Globus pallidus (tissue), 1 donor: ENCODE data around the gene FES.

Experiments used
- DNase-seq: peaks from one replicate; pipeline ENCODE4 v3.0.0-alpha.2; 2015; ENCODE audit warnings: low spot score

Gene FES

GRCh38 chr15:90876512-90877170 is 7.7 kb upstream of the FES start:
- no peak for DNase-seq

DNA sequence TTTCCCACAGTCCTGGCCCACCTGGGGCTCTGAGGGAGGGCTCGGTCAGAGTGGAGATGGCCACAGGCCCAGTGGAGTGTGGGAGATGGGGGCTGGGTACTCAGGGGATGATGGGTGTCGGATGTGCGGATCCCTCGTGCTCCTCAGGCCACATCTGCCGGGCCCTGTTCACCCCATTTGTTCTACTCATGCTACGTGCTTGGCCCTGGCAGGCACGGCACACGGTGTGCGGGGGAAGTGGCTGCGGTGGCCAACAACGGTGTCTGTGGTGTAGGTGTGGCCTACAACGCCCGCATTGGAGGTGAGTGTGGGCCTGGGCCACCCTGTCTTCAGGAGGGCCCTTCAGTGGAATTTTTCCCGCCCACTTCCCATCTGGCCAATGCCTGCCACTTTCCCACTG is 7.0 kb upstream of the FES start:
- DNase-seq: no peak

- no peak for DNase-seq
Measured at GRCh38 chr15:90877996-90878395, 6.3 kb upstream of the FES start.

GRCh38 chr15:90878660-90879059 is 5.6 kb upstream of the FES start:
- no peak for DNase-seq

GRCh38 chr15:90879730-90880366 is 4.5 kb upstream of the FES start:
- DNase-seq: no peak

DNA sequence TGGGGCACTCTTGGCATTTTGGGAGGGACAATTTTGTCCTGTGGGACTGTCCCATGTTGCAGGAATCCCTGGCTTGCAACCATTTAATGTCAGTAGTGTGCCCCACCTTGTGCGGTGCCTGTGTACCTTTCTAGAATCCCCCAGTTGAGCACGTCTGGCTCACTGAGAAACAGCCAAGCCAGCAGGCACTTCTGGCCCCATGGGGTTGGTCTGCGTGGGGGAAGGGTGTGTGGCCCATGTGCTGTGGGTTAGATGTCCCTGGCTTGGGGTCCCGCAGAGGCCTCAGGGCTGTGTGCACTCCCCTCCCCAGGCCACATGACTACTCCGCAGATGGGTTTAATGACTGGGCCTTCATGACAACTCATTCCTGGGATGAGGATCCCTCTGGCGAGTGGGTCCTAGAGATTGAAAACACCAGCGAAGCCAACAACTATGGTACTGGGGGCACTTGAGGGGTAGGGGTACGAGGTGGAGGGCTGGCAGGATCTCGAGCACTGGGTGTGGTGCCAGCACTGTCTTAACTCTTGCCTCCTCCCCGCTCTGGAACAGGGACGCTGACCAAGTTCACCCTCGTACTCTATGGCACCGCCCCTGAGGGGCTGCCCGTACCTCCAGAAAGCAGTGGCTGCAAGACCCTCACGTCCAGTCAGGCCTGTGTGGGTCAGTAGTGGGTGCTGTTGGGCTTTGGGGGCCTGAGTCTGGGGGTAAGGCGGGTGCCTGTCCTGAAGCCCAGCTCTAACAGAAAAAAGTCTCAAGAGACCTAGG is 3.7 kb upstream of the FES start:
- DNase-seq: no peak

- DNase-seq: no peak
Measured at GRCh38 chr15:90881181-90881977, 2.9 kb upstream of the FES start.

GRCh38 chr15:90881978-90882721 is 2.2 kb upstream of the FES start:
- no peak for DNase-seq

DNA sequence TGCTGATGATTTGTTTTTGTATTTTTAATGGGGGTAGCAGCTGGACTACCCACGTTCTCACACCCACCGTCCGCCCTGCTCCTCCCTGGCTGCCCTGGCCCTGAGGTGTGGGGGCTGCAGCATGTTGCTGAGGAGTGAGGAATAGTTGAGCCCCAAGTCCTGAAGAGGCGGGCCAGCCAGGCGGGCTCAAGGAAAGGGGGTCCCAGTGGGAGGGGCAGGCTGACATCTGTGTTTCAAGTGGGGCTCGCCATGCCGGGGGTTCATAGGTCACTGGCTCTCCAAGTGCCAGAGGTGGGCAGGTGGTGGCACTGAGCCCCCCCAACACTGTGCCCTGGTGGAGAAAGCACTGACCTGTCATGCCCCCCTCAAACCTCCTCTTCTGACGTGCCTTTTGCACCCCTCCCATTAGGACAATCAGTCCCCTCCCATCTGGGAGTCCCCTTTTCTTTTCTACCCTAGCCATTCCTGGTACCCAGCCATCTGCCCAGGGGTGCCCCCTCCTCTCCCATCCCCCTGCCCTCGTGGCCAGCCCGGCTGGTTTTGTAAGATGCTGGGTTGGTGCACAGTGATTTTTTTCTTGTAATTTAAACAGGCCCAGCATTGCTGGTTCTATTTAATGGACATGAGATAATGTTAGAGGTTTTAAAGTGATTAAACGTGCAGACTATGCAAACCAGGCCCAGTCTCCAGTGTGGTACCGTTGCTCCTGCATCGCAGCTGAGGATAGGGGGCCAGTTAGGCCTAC is 1.4 kb upstream of the FES start:
- DNase-seq: no peak

DNA sequence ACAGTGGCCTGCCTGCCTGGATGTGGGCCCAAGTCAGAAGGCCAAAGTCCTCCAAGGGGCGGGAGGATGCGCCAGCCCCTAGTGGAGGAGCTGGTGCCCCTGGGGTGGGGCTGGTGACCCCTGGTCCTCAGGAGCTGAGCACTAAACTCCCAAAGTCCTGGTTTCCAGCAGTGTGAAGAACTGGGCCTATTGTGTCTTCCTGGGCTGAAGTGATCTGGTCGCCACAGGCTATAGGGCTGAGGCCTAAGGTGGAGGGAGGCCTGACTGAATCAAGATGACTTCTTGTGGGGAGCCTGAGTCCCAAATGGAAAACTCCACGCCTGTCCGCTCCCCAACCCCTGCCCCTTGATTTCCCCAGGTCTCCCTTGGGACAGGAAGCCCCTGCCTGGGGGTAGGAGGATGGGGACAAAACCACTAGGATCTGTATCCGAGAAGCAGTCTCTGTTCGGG is 753 bp upstream of the FES start:
- no peak for DNase-seq

DNA sequence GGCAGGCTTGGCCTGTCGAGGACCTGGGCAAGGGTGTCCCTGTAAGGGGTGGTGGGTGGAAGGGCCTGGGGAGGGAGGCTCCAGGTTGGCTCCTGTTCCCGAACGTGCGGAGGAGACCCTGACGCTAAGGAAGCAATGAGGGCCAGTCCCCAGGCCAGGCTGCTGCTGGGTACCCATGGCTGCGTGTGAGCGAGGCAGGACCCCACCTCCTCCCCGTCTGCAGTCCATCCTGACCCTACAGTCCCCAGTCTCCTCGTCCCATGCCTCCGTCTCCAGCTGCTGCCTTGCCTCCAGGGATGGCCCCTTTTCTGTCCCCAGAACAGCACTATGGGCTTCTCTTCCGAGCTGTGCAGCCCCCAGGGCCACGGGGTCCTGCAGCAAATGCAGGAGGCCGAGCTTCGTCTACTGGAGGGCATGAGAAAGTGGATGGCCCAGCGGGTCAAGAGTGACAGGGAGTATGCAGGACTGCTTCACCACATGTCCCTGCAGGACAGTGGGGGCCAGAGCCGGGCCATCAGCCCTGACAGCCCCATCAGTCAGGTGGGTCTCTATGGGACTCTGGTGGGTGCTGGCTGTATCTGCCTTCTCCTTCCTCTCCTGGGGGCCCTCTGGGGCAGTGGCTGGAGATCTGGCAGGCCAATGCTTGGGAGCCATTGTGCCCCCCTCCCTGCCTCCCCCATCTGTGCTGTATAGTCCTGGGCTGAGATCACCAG is 571 bp downstream of the FES start:
- DNase-seq: no peak

GRCh38 chr15:90885432-90886290 is 1.4 kb downstream of the FES start:
- DNase-seq: peak; percentile 64

DNA sequence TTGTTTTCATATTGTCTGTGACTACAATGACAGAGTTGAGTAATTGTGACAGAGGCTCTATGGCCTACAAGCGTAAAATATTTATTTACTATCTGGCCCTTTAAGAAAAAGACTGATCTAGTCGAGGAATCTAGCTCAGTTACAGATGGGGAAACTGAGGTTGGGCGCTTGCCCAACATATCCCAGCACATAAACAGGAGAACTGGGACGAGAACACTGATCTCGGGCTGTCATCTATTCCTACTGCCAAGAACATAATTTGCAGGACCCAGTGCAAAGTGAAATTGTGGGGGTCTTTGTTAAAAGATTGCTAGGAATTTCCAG is 1.9 kb downstream of the FES start:
- DNase-seq: no peak

DNA sequence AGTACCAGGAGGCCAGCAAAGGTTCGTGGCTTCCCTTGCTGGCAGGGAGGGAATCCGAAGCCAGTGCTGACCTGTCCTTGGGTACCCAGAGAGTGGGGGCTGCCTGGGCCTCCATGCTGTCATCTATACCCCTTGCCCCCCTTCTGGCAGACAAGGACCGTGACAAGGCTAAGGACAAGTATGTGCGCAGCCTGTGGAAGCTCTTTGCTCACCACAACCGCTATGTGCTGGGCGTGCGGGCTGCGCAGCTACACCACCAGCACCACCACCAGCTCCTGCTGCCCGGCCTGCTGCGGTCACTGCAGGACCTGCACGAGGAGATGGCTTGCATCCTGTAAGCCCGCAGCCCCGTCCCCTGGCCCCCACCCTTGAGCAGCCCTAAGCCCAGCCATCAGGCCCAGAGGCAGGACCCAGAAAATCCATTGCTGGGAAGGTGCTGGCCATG is 2.8 kb downstream of the FES start:
- DNase-seq: no peak

DNA sequence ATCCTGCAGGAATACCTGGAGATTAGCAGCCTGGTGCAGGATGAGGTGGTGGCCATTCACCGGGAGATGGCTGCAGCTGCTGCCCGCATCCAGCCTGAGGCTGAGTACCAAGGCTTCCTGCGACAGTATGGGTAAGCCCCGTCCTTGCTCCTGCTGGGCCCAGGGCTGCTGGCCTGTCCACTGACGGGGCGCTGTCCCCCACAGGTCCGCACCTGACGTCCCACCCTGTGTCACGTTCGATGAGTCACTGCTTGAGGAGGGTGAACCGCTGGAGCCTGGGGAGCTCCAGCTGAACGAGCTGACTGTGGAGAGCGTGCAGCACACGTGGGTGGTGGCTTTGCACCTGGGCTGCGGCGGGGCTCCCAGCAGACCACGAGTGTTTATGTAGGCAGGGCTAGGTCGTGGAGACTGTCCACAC is 5.0 kb downstream of the FES start:
- no peak for DNase-seq

GRCh38 chr15:90889736-90890456 is 5.6 kb downstream of the FES start:
- DNase-seq: no peak

- DNase-seq: no peak
Measured at GRCh38 chr15:90890839-90891238, 6.5 kb downstream of the FES start.

GRCh38 chr15:90891346-90891949 is 7.1 kb downstream of the FES start:
- no peak for DNase-seq
